Thyroid gland (tissue), 4 donors: ENCODE measurements around the gene SIX2.

ENCODE experiments used
- POLR2A ChIP-seq, 2 donors: fragments of 450-650 bp; IDR thresholded peaks; one replicate each; pipeline ENCODE4 v1.6.1; 2017; ENCODE audit warnings: antibody characterized with exemption in 2 of 2, mild to moderate bottlenecking in 2 of 2, moderate library complexity in 1 of 2
- TF ChIP-seq, protein P1 (sequence below), 6 experiments: fragments of 200-600 bp in 3 of 6; fragments of 450-650 bp in 3 of 6; sonication (generic) in 3 of 6; IDR thresholded peaks; one replicate each; pipeline ENCODE4 v1.5.1; 2016 to 2019; ENCODE audit warnings: antibody characterized with exemption in 6 of 6, mild to moderate bottlenecking in 2 of 6, inconsistent platforms in 1 of 6, moderate library complexity in 1 of 6

DNA sequence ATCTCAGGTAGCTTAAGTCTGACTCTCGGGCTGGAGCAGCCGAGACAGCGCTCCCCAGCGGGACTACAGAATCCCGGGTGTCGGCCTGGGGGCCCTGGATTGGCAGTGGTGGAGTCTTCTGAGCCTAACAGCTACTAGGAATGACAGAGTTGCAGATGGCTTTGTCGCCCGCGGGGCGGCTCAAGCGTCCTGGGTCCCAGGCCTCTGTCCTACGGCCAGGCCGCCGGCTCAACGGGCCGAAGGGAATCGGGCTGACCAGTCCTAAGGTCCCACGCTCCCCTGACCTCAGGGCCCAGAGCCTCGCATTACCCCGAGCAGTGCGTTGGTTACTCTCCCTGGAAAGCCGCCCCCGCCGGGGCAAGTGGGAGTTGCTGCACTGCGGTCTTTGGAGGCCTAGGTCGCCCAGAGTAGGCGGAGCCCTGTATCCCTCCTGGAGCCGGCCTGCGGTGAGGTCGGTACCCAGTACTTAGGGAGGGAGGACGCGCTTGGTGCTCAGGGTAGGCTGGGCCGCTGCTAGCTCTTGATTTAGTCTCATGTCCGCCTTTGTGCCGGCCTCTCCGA lies 8.8 kb downstream of the SIX2 start:
- no peak for TF ChIP-seq POLR2A (IDR thresholded peaks at IDR 0.05)
- TF ChIP-seq, protein P1, sequence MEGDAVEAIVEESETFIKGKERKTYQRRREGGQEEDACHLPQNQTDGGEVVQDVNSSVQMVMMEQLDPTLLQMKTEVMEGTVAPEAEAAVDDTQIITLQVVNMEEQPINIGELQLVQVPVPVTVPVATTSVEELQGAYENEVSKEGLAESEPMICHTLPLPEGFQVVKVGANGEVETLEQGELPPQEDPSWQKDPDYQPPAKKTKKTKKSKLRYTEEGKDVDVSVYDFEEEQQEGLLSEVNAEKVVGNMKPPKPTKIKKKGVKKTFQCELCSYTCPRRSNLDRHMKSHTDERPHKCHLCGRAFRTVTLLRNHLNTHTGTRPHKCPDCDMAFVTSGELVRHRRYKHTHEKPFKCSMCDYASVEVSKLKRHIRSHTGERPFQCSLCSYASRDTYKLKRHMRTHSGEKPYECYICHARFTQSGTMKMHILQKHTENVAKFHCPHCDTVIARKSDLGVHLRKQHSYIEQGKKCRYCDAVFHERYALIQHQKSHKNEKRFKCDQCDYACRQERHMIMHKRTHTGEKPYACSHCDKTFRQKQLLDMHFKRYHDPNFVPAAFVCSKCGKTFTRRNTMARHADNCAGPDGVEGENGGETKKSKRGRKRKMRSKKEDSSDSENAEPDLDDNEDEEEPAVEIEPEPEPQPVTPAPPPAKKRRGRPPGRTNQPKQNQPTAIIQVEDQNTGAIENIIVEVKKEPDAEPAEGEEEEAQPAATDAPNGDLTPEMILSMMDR (IDR thresholded peaks at IDR 0.05) = no peak
